ENCODE data around the gene CDC20. TPM values are rescaled to one million over a fixed set of nuclear protein-coding genes. Genes with fewer than 3 reads are reported as not detected.

CDC20 gene
- polyA plus RNA-seq, 3 donors, result 0.08 to 0.10 TPM; not detected in 1

GRCh38 chr1:43311521-43311920 is 47.3 kb upstream of the CDC20 start:
- H3K27ac ChIP-seq (ENCODE audit: low read depth in 1 of 2, low read length in 2 of 2), result no peak overlapping the region
- no peak overlapping the region for H3K27ac Mint-ChIP-seq

GRCh38 chr1:43312212-43312623 is 46.6 kb upstream of the CDC20 start:
- intact Hi-C loops (cut with micrococcal nuclease), result no loop called here
- no peaks in the 10 kb centered on the region for H3K27me3 ChIP-seq (ENCODE audit: control insufficient read depth in 2 of 2, insufficient read depth in 2 of 2, low read length in 2 of 2)
- no peak overlapping the region for H3K4me3 Mint-ChIP-seq
- no peaks in the 10 kb centered on the region for H3K36me3 ChIP-seq (replicated peaks in 1 of 2; ENCODE audit: control insufficient read depth in 1 of 2, insufficient read depth in 2 of 2, low read length in 2 of 2)
- no peak overlapping the region for H3K4me2 ChIP-seq (replicated peaks; ENCODE audit: extremely low read depth, low read length, poor library complexity, severe bottlenecking)
- no peak overlapping the region for H3K9ac ChIP-seq (ENCODE audit: insufficient read depth, low read length, poor library complexity, severe bottlenecking)
- H3K9me3 Mint-ChIP-seq, result no peaks in the 10 kb centered on the region
- no peak for DNase-seq
- H4K20me1 ChIP-seq (ENCODE audit: insufficient read depth, low read length), result no peaks in the 10 kb centered on the region
- H3K27ac Mint-ChIP-seq, result no peak overlapping the region
- peaks cover 0 to 2% (median 2%) of the 10 kb centered on the region in 3 donors for H3K27me3 Mint-ChIP-seq (ENCODE audit: low read depth in 3 of 3)
- peaks cover 7% of the 10 kb centered on the region for H3K4me1 Mint-ChIP-seq
- TF ChIP-seq CTCF (IDR thresholded peaks at IDR 0.05), result no peak
- WGBS (ENCODE audit: insufficient coverage), result 97% methylated on average over 16 of the region's 19 CpGs
- no peak overlapping the region for H2AFZ ChIP-seq (ENCODE audit: insufficient read depth, low read depth, low read length, poor library complexity, severe bottlenecking)
- H3K27ac ChIP-seq (ENCODE audit: low read depth in 1 of 2, low read length in 2 of 2), result no peak overlapping the region
- H3K9me3 ChIP-seq (replicated peaks in 1 of 2; ENCODE audit: control insufficient read depth in 1 of 2, insufficient read depth in 1 of 2, low read length in 2 of 2), result no peaks in the 10 kb centered on the region
- H3K79me2 ChIP-seq (ENCODE audit: insufficient read depth, low read length), result no peaks in the 10 kb centered on the region
- peaks cover 0 to 2% of the 10 kb centered on the region in 2 donors for H3K4me1 ChIP-seq (ENCODE audit: control insufficient read depth in 1 of 2, insufficient read depth in 2 of 2, low read length in 2 of 2)
- no peak overlapping the region for H3K4me3 ChIP-seq (replicated peaks in 1 of 3; ENCODE audit: low read depth in 2 of 3, low read length in 3 of 3)
- H3K36me3 Mint-ChIP-seq, result no peaks in the 10 kb centered on the region

More at GRCh38 chr1:43311521-43311920, 47.3 kb upstream of the CDC20 start:
- peaks cover 0 to 2% (median 2%) of the 10 kb centered on the region in 3 donors for H3K27me3 Mint-ChIP-seq (ENCODE audit: low read depth in 3 of 3)
- no peaks in the 10 kb centered on the region for H3K36me3 Mint-ChIP-seq
- Histone ChIP-seq H3K9me3 (replicated peaks in 1 of 2; ENCODE audit: control insufficient read depth in 1 of 2, insufficient read depth in 1 of 2, low read length in 2 of 2) (no peaks in the 10 kb centered on the region), H3K79me2 (ENCODE audit: insufficient read depth, low read length) (no peaks in the 10 kb centered on the region), H3K4me2 (replicated peaks; ENCODE audit: extremely low read depth, low read length, poor library complexity, severe bottlenecking) (no peak overlapping the region), H3K36me3 (replicated peaks in 1 of 2; ENCODE audit: control insufficient read depth in 1 of 2, insufficient read depth in 2 of 2, low read length in 2 of 2) (no peaks in the 10 kb centered on the region), H2AFZ (ENCODE audit: insufficient read depth, low read depth, low read length, poor library complexity, severe bottlenecking) (no peak overlapping the region), H3K27me3 (ENCODE audit: control insufficient read depth in 2 of 2, insufficient read depth in 2 of 2, low read length in 2 of 2) (no peaks in the 10 kb centered on the region), H3K9ac (ENCODE audit: insufficient read depth, low read length, poor library complexity, severe bottlenecking) (no peak overlapping the region), H4K20me1 (ENCODE audit: insufficient read depth, low read length) (no peaks in the 10 kb centered on the region), H3K4me1 (ENCODE audit: control insufficient read depth in 1 of 2, insufficient read depth in 2 of 2, low read length in 2 of 2) (peaks cover 0 to 2% of the 10 kb centered on the region in 2 donors), H3K4me3 (replicated peaks in 1 of 3; ENCODE audit: low read depth in 2 of 3, low read length in 3 of 3) (no peak overlapping the region)
- H3K4me3 Mint-ChIP-seq, result no peak overlapping the region
- DNase-seq, result no peak
- intact Hi-C loops (cut with micrococcal nuclease), result no loop called here
- TF ChIP-seq CTCF (IDR thresholded peaks at IDR 0.05), result no peak
- peaks cover 7% of the 10 kb centered on the region for H3K4me1 Mint-ChIP-seq
- H3K9me3 Mint-ChIP-seq, result peaks cover 0 to 2% (median 0%) of the 10 kb centered on the region in 7 donors
- 86% methylated on average over 9 of the region's 9 CpGs for WGBS (ENCODE audit: insufficient coverage)
